H1 (cell line): Measurements from ENCODE around the gene ST8SIA5.

Source experiments
- BRCA1 ChIP-seq: IDR thresholded peaks from 2 replicates; pipeline ENCODE4 v1.6.1; 2012; ENCODE audit warnings: low read depth, low read length, improper control_type of control experiment
- CHD2 ChIP-seq: IDR thresholded peaks from 2 replicates; pipeline ENCODE4 v1.6.1; 2012; ENCODE audit warnings: low read length, improper control_type of control experiment
- EP300 ChIP-seq, 2 experiments: IDR thresholded peaks; 1 replicate in 1 of 2; 2 replicates in 1 of 2; pipeline ENCODE4 v1.6.1; 2011 to 2012; ENCODE audit warnings: low read depth in 2 of 2, low read length in 2 of 2, mild to moderate bottlenecking in 2 of 2, borderline replicate concordance in 1 of 2, inconsistent platforms in 1 of 2, moderate library complexity in 1 of 2
- GTF2F1 ChIP-seq: IDR thresholded peaks from 2 replicates; pipeline ENCODE4 v1.6.1; 2012; ENCODE audit warnings: low read depth, low read length, improper control_type of control experiment, borderline replicate concordance
- HDAC6 ChIP-seq: IDR thresholded peaks from one replicate; pipeline ENCODE4 v1.7.1; 2012; ENCODE audit warnings: low read depth, mild to moderate bottlenecking, inconsistent platforms, low read length, moderate library complexity
- POLR2A ChIP-seq, 2 experiments: IDR thresholded peaks; 1 replicate in 1 of 2; 2 replicates in 1 of 2; pipeline ENCODE4 v1.6.1; 2011; ENCODE audit warnings: low read depth in 2 of 2, low read length in 2 of 2, mild to moderate bottlenecking in 2 of 2; ENCODE audit errors: control extremely low read depth in 1 of 2
- RFX5 ChIP-seq: IDR thresholded peaks from 2 replicates; pipeline ENCODE4 v1.6.1; 2011; ENCODE audit warnings: low read depth, low read length, improper control_type of control experiment, borderline replicate concordance
- ZNF274 ChIP-seq: IDR thresholded peaks from 2 replicates; pipeline ENCODE4 v1.7.0; 2012; ENCODE audit warnings: low read length, borderline replicate concordance; ENCODE audit errors: extremely low read depth
- TF ChIP-seq, protein P1 (sequence below): fragments of 300-600 bp; sonication (generic); IDR thresholded peaks from 2 replicates; pipeline ENCODE4 v1.7.1; 2012; ENCODE audit warnings: low read length, moderate library complexity, mild to moderate bottlenecking, inconsistent platforms; ENCODE audit not compliant: insufficient replicate concordance
- TF ChIP-seq, protein P2 (sequence below), 3 experiments: IDR thresholded peaks; 1 replicate in 2 of 3; 2 replicates in 1 of 3; pipeline versions ENCODE4 v1.5.1 to v1.6.1; 2011; ENCODE audit warnings: low read length in 3 of 3, mild to moderate bottlenecking in 3 of 3, inconsistent platforms in 2 of 3, low read depth in 1 of 3, moderate library complexity in 1 of 3; ENCODE audit not compliant: insufficient read depth in 1 of 3; ENCODE audit errors: control extremely low read depth in 1 of 3

DNA sequence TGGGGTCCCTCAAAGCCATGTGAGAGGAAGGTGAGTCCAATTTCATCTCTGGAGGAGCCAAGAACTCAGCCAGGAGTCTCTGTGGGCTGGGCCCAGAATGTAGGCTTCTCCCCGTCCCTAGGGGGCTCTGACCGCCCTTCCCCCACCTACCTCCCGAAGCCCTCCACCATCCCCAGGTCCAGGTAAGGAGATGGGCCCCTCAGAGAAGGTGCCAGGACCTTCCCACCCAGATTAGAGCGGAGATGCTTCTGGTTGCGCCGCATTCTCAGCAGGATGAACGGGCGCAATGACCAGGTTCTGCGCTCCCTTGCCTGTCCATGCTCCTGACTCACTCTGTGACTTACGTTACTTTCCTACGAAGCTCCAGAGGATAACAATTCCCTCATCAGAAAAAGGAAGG is 23.0 kb downstream of the ST8SIA5 start:
- TF ChIP-seq, protein P1, sequence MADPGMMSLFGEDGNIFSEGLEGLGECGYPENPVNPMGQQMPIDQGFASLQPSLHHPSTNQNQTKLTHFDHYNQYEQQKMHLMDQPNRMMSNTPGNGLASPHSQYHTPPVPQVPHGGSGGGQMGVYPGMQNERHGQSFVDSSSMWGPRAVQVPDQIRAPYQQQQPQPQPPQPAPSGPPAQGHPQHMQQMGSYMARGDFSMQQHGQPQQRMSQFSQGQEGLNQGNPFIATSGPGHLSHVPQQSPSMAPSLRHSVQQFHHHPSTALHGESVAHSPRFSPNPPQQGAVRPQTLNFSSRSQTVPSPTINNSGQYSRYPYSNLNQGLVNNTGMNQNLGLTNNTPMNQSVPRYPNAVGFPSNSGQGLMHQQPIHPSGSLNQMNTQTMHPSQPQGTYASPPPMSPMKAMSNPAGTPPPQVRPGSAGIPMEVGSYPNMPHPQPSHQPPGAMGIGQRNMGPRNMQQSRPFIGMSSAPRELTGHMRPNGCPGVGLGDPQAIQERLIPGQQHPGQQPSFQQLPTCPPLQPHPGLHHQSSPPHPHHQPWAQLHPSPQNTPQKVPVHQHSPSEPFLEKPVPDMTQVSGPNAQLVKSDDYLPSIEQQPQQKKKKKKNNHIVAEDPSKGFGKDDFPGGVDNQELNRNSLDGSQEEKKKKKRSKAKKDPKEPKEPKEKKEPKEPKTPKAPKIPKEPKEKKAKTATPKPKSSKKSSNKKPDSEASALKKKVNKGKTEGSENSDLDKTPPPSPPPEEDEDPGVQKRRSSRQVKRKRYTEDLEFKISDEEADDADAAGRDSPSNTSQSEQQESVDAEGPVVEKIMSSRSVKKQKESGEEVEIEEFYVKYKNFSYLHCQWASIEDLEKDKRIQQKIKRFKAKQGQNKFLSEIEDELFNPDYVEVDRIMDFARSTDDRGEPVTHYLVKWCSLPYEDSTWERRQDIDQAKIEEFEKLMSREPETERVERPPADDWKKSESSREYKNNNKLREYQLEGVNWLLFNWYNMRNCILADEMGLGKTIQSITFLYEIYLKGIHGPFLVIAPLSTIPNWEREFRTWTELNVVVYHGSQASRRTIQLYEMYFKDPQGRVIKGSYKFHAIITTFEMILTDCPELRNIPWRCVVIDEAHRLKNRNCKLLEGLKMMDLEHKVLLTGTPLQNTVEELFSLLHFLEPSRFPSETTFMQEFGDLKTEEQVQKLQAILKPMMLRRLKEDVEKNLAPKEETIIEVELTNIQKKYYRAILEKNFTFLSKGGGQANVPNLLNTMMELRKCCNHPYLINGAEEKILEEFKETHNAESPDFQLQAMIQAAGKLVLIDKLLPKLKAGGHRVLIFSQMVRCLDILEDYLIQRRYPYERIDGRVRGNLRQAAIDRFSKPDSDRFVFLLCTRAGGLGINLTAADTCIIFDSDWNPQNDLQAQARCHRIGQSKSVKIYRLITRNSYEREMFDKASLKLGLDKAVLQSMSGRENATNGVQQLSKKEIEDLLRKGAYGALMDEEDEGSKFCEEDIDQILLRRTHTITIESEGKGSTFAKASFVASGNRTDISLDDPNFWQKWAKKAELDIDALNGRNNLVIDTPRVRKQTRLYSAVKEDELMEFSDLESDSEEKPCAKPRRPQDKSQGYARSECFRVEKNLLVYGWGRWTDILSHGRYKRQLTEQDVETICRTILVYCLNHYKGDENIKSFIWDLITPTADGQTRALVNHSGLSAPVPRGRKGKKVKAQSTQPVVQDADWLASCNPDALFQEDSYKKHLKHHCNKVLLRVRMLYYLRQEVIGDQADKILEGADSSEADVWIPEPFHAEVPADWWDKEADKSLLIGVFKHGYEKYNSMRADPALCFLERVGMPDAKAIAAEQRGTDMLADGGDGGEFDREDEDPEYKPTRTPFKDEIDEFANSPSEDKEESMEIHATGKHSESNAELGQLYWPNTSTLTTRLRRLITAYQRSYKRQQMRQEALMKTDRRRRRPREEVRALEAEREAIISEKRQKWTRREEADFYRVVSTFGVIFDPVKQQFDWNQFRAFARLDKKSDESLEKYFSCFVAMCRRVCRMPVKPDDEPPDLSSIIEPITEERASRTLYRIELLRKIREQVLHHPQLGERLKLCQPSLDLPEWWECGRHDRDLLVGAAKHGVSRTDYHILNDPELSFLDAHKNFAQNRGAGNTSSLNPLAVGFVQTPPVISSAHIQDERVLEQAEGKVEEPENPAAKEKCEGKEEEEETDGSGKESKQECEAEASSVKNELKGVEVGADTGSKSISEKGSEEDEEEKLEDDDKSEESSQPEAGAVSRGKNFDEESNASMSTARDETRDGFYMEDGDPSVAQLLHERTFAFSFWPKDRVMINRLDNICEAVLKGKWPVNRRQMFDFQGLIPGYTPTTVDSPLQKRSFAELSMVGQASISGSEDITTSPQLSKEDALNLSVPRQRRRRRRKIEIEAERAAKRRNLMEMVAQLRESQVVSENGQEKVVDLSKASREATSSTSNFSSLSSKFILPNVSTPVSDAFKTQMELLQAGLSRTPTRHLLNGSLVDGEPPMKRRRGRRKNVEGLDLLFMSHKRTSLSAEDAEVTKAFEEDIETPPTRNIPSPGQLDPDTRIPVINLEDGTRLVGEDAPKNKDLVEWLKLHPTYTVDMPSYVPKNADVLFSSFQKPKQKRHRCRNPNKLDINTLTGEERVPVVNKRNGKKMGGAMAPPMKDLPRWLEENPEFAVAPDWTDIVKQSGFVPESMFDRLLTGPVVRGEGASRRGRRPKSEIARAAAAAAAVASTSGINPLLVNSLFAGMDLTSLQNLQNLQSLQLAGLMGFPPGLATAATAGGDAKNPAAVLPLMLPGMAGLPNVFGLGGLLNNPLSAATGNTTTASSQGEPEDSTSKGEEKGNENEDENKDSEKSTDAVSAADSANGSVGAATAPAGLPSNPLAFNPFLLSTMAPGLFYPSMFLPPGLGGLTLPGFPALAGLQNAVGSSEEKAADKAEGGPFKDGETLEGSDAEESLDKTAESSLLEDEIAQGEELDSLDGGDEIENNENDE = no peak
- TF ChIP-seq ZNF274 (no peak), POLR2A (IDR thresholded peaks at IDR 0.05; ENCODE audit: control extremely low read depth in 1 of 2, low read depth in 2 of 2, low read length in 2 of 2) (no peak), EP300 (IDR thresholded peaks at IDR 0.05; ENCODE audit: borderline replicate concordance in 1 of 2, low read depth in 2 of 2, low read length in 2 of 2) (no peak), HDAC6 (no peak), GTF2F1 (no peak), RFX5 (no peak), BRCA1 (no peak), CHD2 (no peak)
- TF ChIP-seq, protein P2, sequence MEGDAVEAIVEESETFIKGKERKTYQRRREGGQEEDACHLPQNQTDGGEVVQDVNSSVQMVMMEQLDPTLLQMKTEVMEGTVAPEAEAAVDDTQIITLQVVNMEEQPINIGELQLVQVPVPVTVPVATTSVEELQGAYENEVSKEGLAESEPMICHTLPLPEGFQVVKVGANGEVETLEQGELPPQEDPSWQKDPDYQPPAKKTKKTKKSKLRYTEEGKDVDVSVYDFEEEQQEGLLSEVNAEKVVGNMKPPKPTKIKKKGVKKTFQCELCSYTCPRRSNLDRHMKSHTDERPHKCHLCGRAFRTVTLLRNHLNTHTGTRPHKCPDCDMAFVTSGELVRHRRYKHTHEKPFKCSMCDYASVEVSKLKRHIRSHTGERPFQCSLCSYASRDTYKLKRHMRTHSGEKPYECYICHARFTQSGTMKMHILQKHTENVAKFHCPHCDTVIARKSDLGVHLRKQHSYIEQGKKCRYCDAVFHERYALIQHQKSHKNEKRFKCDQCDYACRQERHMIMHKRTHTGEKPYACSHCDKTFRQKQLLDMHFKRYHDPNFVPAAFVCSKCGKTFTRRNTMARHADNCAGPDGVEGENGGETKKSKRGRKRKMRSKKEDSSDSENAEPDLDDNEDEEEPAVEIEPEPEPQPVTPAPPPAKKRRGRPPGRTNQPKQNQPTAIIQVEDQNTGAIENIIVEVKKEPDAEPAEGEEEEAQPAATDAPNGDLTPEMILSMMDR (IDR thresholded peaks at IDR 0.05; ENCODE audit: control extremely low read depth in 1 of 3, insufficient read depth in 1 of 3, low read depth in 1 of 3, low read length in 3 of 3) = no peak
